22Rv1 (cell line): Measurements from ENCODE around the gene FGF18.

Experiments
- H3K27ac ChIP-seq: fragments of 450-650 bp; 2 replicates; pipeline ENCODE4 v1.5.1; 2017
- ZFX ChIP-seq: fragments of 450-650 bp; IDR thresholded peaks from 2 replicates; pipeline ENCODE4 v1.6.1; 2017; ENCODE audit warnings: antibody characterized with exemption, borderline replicate concordance
- TF ChIP-seq, protein P1 (sequence below): fragments of 450-650 bp; IDR thresholded peaks from 2 replicates; pipeline ENCODE4 v1.5.1; 2017; ENCODE audit warnings: mild to moderate bottlenecking

FGF18 gene

DNA sequence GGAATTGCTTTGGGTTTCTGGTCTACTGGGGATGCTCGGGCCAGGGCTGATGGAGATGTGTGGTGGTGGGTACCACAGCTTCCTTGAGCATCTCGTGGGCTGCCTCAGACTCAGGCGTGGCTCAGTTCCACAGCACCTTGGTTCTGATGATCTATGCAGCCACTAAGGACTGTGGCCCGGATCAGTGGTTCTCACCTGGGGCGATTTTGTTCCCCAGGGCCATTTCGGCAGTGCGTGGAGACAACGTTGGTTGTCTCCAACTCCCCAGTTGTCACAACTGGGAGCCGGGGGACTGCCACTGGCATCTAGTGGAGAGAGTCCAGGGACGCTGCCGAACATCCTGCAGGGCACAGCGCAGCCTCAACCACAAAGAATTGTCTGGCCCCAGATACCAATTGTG, 47.7 kb downstream of the FGF18 start:
- TF ChIP-seq ZFX = no peak
- TF ChIP-seq, protein P1, sequence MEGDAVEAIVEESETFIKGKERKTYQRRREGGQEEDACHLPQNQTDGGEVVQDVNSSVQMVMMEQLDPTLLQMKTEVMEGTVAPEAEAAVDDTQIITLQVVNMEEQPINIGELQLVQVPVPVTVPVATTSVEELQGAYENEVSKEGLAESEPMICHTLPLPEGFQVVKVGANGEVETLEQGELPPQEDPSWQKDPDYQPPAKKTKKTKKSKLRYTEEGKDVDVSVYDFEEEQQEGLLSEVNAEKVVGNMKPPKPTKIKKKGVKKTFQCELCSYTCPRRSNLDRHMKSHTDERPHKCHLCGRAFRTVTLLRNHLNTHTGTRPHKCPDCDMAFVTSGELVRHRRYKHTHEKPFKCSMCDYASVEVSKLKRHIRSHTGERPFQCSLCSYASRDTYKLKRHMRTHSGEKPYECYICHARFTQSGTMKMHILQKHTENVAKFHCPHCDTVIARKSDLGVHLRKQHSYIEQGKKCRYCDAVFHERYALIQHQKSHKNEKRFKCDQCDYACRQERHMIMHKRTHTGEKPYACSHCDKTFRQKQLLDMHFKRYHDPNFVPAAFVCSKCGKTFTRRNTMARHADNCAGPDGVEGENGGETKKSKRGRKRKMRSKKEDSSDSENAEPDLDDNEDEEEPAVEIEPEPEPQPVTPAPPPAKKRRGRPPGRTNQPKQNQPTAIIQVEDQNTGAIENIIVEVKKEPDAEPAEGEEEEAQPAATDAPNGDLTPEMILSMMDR = no peak

GRCh38 chr5:171469326-171469725, 49.9 kb downstream of the FGF18 start:
- H3K27ac ChIP-seq = no peak overlapping the region
- TF ChIP-seq ZFX = no peak
- TF ChIP-seq, protein P1 = no peak

More for the DNA sequence above, 47.7 kb downstream of the FGF18 start:
- no peak overlapping the region for H3K27ac ChIP-seq

GRCh38 chr5:171470420-171470819, 51.0 kb downstream of the FGF18 start:
- no peak for TF ChIP-seq ZFX
- TF ChIP-seq, protein P1 = no peak

GRCh38 chr5:171474230-171474813, 54.9 kb downstream of the FGF18 start:
- no peak overlapping the region for H3K27ac ChIP-seq
- TF ChIP-seq ZFX = no peak
- TF ChIP-seq, protein P1 = no peak

More at GRCh38 chr5:171470420-171470819, 51.0 kb downstream of the FGF18 start:
- H3K27ac ChIP-seq = no peak overlapping the region

DNA sequence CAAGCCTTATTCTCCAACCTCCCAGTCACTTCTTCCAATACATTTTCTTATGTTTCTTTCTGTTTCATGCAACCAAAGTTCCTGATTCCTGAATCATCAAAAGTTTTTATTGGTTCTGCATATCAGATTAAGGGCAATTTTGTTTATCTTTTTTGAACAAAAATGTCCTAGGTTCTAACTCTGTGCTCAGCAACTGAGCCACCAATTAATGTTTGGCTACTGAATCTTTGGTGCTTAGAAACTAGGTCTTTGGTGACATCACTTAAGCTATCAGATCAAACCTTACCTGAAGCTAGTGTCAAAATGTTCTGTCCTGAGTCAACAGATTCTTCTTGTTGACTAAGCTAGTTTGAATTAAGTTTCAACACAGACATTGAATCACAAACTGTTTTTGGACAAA, 56.1 kb downstream of the FGF18 start:
- TF ChIP-seq ZFX = no peak
- H3K27ac ChIP-seq = no peak overlapping the region

- TF ChIP-seq, protein P1 = no peak
- TF ChIP-seq ZFX = no peak
- H3K27ac ChIP-seq = no peak overlapping the region
These were observed 57.3 kb downstream of the FGF18 start for GRCh38 chr5:171476701-171477100.

GRCh38 chr5:171477101-171477500, 57.7 kb downstream of the FGF18 start:
- no peak for TF ChIP-seq ZFX
- TF ChIP-seq, protein P1 = no peak
- H3K27ac ChIP-seq = no peak overlapping the region

DNA sequence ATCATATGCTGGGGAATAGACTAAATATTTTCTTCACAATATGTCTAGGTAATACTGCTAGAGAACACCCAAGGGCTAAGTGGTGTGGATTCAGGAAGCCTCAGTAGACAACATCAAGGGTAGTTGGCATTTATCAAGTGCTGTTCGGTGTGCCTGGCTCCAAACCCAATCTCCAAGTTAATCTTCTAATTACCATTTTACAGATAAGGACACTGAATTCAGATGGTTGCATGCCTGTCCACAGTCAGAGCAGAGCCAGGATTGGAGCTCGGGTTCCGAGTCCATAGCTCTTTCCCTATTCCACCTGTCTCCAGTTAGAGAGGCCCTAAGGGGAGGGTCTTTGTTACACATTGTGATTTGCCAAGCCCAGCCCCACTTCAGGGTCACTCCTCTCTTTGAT, 58.2 kb downstream of the FGF18 start:
- H3K27ac ChIP-seq = no peak overlapping the region
- no peak for TF ChIP-seq ZFX
- TF ChIP-seq, protein P1 = no peak
